Left lung (tissue), 10 donors: ENCODE data around the gene TLR3. TPM values are rescaled to one million over a fixed set of nuclear protein-coding genes. Genes with fewer than 3 reads are reported as not detected.
A peak's percentile ranks its signal among the peaks of the same experiment; 100 is the strongest.

Experiments
- ATAC-seq: fragments of 200-7000 bp; cut with Tn5 transposase; one replicate; pipeline ENCODE4 v1.9.1; 2020; ENCODE audit warnings: moderate library complexity
- DNase-seq, 4 donors: peaks; one replicate each; pipeline ENCODE4 v3.0.0-alpha.2; 2013 to 2020
- H3K27ac ChIP-seq, 2 donors: fragments of 200-600 bp; sonication (generic) in 1 of 2; one replicate each; pipeline versions ENCODE4 v1.5.0 to v1.8.0; 2020 to 2021
- H3K27me3 ChIP-seq, 2 donors: fragments of 200-600 bp; sonication (generic) in 1 of 2; one replicate each; pipeline versions ENCODE4 v1.5.0 to v1.8.0; 2020 to 2021
- H3K36me3 ChIP-seq, 2 donors: fragments of 200-600 bp; sonication (generic) in 1 of 2; one replicate each; pipeline versions ENCODE4 v1.5.0 to v1.8.0; 2020 to 2021
- H3K4me1 ChIP-seq, 2 donors: fragments of 200-600 bp; one replicate each; pipeline ENCODE4 v1.8.0; 2021
- H3K4me3 ChIP-seq, 2 donors: fragments of 200-600 bp; sonication (generic) in 1 of 2; one replicate each; pipeline versions ENCODE4 v1.5.0 to v1.8.0; 2020 to 2021; ENCODE audit warnings: mild to moderate bottlenecking in 1 of 2
- H3K9me3 ChIP-seq, 2 donors: fragments of 200-600 bp; sonication (generic) in 1 of 2; one replicate each; pipeline versions ENCODE4 v1.5.0 to v1.8.0; 2020 to 2021
- CTCF ChIP-seq, 2 donors: fragments of 200-600 bp; sonication (generic) in 1 of 2; IDR thresholded peaks; one replicate each; pipeline versions ENCODE4 v1.5.0 to v1.8.0; 2021; ENCODE audit warnings: antibody characterized with exemption in 2 of 2
- intact Hi-C, 2 donors: fragments of 100-400 bp; cut with DNase I; formaldehyde crosslinking; loops; one replicate each; pipeline versions ENCODE4 v1.11.2 to v1.14.2; 2022
- polyA plus RNA-seq, 6 donors: library from polyadenylated mRNA; unstranded; fragments of 120-200 nt; gene quantifications; one replicate each; pipeline ENCODE4 v1.2.1, GENCODE V29; 2013; ENCODE audit not compliant: insufficient read length in 6 of 6
- total RNA-seq, 2 donors: library from RNA; stranded (reverse); fragmentation: NEBNext Ultra II Directional; extraction: Animal tissue kit (Norgen Biotek cat#: 25700); gene quantifications; one replicate each; pipeline ENCODE4 v1.2.1, GENCODE V29; 2021
- donor health status: DM: no; HTN: yes; CAD: no.
- donor health status: DM: no; HTN: no; CAD: no.

The TLR3 gene
- total and polyA plus RNA-seq, 8 donors = 10.0 to 44.2 (median 12.3) TPM

GRCh38 chr4:186132577-186133242 lies 63.8 kb downstream of the TLR3 start:
- Histone ChIP-seq H3K27me3 (no peaks in the 10 kb centered on the region), H3K4me1 (no peaks in the 10 kb centered on the region), H3K36me3 (no peaks in the 10 kb centered on the region), H3K27ac (no peak overlapping the region), H3K4me3 (no peak overlapping the region), H3K9me3 (no peaks in the 10 kb centered on the region)
- DNase-seq = peak in 1 of 4 donors; percentile 22
- intact Hi-C loops = no loop called here
- TF ChIP-seq CTCF (IDR thresholded peaks at IDR 0.05) = no peak
- peak; percentile 90 for ATAC-seq

GRCh38 chr4:186134257-186134656 lies 65.3 kb downstream of the TLR3 start:
- no peak for DNase-seq
- no peaks in the 10 kb centered on the region for H3K27me3 ChIP-seq
- no peaks in the 10 kb centered on the region for H3K4me1 ChIP-seq
- TF ChIP-seq CTCF (IDR thresholded peaks at IDR 0.05) = no peak
- no peak overlapping the region for H3K4me3 ChIP-seq
- no peaks in the 10 kb centered on the region for H3K36me3 ChIP-seq
- no peak for ATAC-seq
- no peak overlapping the region for H3K27ac ChIP-seq
- no peaks in the 10 kb centered on the region for H3K9me3 ChIP-seq
- intact Hi-C loops = no loop called here

GRCh38 chr4:186134861-186135260 lies 65.9 kb downstream of the TLR3 start:
- Histone ChIP-seq H3K27ac (no peak overlapping the region), H3K4me1 (no peaks in the 10 kb centered on the region), H3K4me3 (no peak overlapping the region), H3K27me3 (no peaks in the 10 kb centered on the region), H3K9me3 (no peaks in the 10 kb centered on the region), H3K36me3 (no peaks in the 10 kb centered on the region)
- ATAC-seq = no peak
- TF ChIP-seq CTCF (IDR thresholded peaks at IDR 0.05) = no peak
- intact Hi-C loops = no loop called here
- DNase-seq = no peak

GRCh38 chr4:186137196-186137794 lies 68.3 kb downstream of the TLR3 start:
- Histone ChIP-seq H3K4me1 (no peaks in the 10 kb centered on the region), H3K27ac (no peak overlapping the region), H3K27me3 (peaks cover 0 to 2% of the 10 kb centered on the region in 2 donors), H3K36me3 (no peaks in the 10 kb centered on the region), H3K4me3 (no peak overlapping the region), H3K9me3 (no peaks in the 10 kb centered on the region)
- ATAC-seq (peak; percentile 63), DNase-seq (peak in 2 of 4 donors; percentile 30 to 50)
- peak; percentile 47 to 51 for TF ChIP-seq CTCF (IDR thresholded peaks at IDR 0.05)
- intact Hi-C loops = no loop called here

Other genes starting within 250 kb of the TLR3 start
- gene FAM149A, start 35.5 kb downstream of the TLR3 start, total RNA-seq = 10 to 100 TPM; 10.1 to 14.8 TPM
- 10 to 100 TPM; 20.2 to 30.1 (median 21.7) TPM for gene FAM149A, start 35.5 kb downstream of the TLR3 start, polyA plus RNA-seq
- 10 to 100 TPM; 26.2 to 27.8 TPM for gene CYP4V2, start 122.4 kb downstream of the TLR3 start, total RNA-seq
- gene CYP4V2, start 122.4 kb downstream of the TLR3 start, polyA plus RNA-seq = 10 to 100 TPM in 5 of 6 donors, 1 to 10 TPM in 1; 6.4 to 14.9 (median 13.4) TPM
- gene KLKB1, start 158.4 kb downstream of the TLR3 start, total RNA-seq = under 1 TPM; 0.15 to 0.76 TPM
- 1 to 10 TPM in 5 of 6 donors, under 1 TPM in 1; 0.96 to 3.1 (median 1.3) TPM for gene KLKB1, start 158.4 kb downstream of the TLR3 start, polyA plus RNA-seq
- gene F11, start 197.0 kb downstream of the TLR3 start, total RNA-seq = 1 to 10 TPM; 4.6 to 5.4 TPM
- gene F11, start 197.0 kb downstream of the TLR3 start, polyA plus RNA-seq = 1 to 10 TPM in 3 of 6 donors, under 1 TPM in 3; 0.46 to 2.8 (median 0.97) TPM